Keratinocyte (primary cell): ENCODE results near the gene SRP54. TPM values are rescaled to one million over a fixed set of nuclear protein-coding genes. Genes with fewer than 3 reads are reported as not detected.

ENCODE experiments used
- DNase-seq: peaks from one replicate; pipeline ENCODE4 v3.0.0-alpha.2; 2011; ENCODE audit warnings: low read depth, missing footprints, low spot score
- FAIRE-seq: peaks from 2 replicates; lab custom pipeline; 2011; peaks lifted over from hg19 to GRCh38; lab: Jason Lieb, UNC
- H2AFZ ChIP-seq: 2 replicates; pipeline ENCODE4 v1.6.0; 2012; ENCODE audit warnings: low read length, control low read depth, inconsistent platforms; ENCODE audit not compliant: control insufficient read depth
- H3K27ac ChIP-seq: 2 replicates; pipeline ENCODE4 v1.5.1; 2011; ENCODE audit warnings: low read length; ENCODE audit not compliant: control insufficient read depth, insufficient read depth
- H3K27me3 ChIP-seq: 3 replicates; pipeline ENCODE4 v1.6.0; 2011; ENCODE audit warnings: low read length; ENCODE audit not compliant: control insufficient read depth, insufficient read depth; ENCODE audit errors: extremely low read depth
- H3K36me3 ChIP-seq, 2 experiments: 2 replicates in 1 of 2; 3 replicates in 1 of 2; pipeline ENCODE4 v1.5.1; 2011; ENCODE audit warnings: low read length in 2 of 2, mild to moderate bottlenecking in 1 of 2; ENCODE audit not compliant: control insufficient read depth in 2 of 2, insufficient read depth in 2 of 2; ENCODE audit errors: extremely low read depth in 1 of 2
- H3K4me1 ChIP-seq: 3 replicates; pipeline ENCODE4 v1.5.1; 2011; ENCODE audit warnings: low read length; ENCODE audit not compliant: control insufficient read depth, insufficient read depth; ENCODE audit errors: extremely low read depth
- H3K4me2 ChIP-seq: 3 replicates; pipeline ENCODE4 v1.6.0; 2011; ENCODE audit warnings: low read depth, low read length; ENCODE audit not compliant: control insufficient read depth, insufficient read depth; ENCODE audit errors: extremely low read depth
- H3K4me3 ChIP-seq, 3 experiments: fragments of 200-600 bp in 1 of 3; sonication (generic) in 1 of 3; 2 replicates in 2 of 3; 3 replicates in 1 of 3; pipeline ENCODE4 v1.5.1; 2011 to 2016; ENCODE audit warnings: low read length in 3 of 3, mild to moderate bottlenecking in 3 of 3, control low read depth in 2 of 3, inconsistent platforms in 1 of 3, low read depth in 1 of 3, mixed read lengths in 1 of 3, mixed run types in 1 of 3, moderate library complexity in 1 of 3; ENCODE audit not compliant: control insufficient read depth in 2 of 3, insufficient read depth in 2 of 3; ENCODE audit errors: extremely low read depth in 1 of 3
- H3K79me2 ChIP-seq: 2 replicates; pipeline ENCODE4 v1.6.0; 2012; ENCODE audit warnings: low read length; ENCODE audit not compliant: control insufficient read depth, insufficient read depth
- H3K9ac ChIP-seq: 3 replicates; pipeline ENCODE4 v1.6.0; 2011; ENCODE audit warnings: low read length; ENCODE audit not compliant: control insufficient read depth, insufficient read depth; ENCODE audit errors: extremely low read depth
- H3K9me1 ChIP-seq: 3 replicates; pipeline ENCODE4 v1.6.0; 2011; ENCODE audit warnings: low read length; ENCODE audit not compliant: control insufficient read depth, insufficient read depth; ENCODE audit errors: extremely low read depth
- H3K9me3 ChIP-seq: 2 replicates; pipeline ENCODE4 v1.5.1; 2012; ENCODE audit warnings: low read depth, low read length; ENCODE audit not compliant: control insufficient read depth
- H4K20me1 ChIP-seq: 3 replicates; pipeline ENCODE4 v1.6.0; 2011; ENCODE audit warnings: low read length; ENCODE audit not compliant: control insufficient read depth, insufficient read depth; ENCODE audit errors: extremely low read depth
- EZH2 ChIP-seq: IDR thresholded peaks from one replicate; pipeline ENCODE4 v1.6.1; 2012; ENCODE audit warnings: inconsistent platforms, mild to moderate bottlenecking, low read length, moderate library complexity
- dilution Hi-C: fragments of 300-500 bp; cut with MboI; formaldehyde crosslinking; loops from one replicate; pipeline ENCODE4 v1.7.0; 2020; ENCODE audit warnings: low sequenced_read_pairs; ENCODE audit not compliant: extremely low pct_ligation_motif_present
- polyA plus RNA-seq, 5 experiments: library from polyadenylated mRNA; depleted of rRNA in 3 of 5; stranded (reverse) in 3 of 5; stranded (forward) in 1 of 5; unstranded in 1 of 5; fragments of >200 nt; gene quantifications; 1 replicate in 1 of 5; 2 replicates in 3 of 5; 3 replicates in 1 of 5; pipeline versions ENCODE4 v1.2.1 to v1.2.3, GENCODE V29; 2011 to 2012; ENCODE audit warnings: missing spikeins in 2 of 5, low read depth in 1 of 5, low replicate concordance in 1 of 5
- TF ChIP-seq, protein P1 (sequence below), 3 experiments: IDR thresholded peaks in 1 of 3; conservative IDR thresholded peaks in 1 of 3; optimal IDR thresholded peaks in 1 of 3; 2 replicates in 2 of 3; 3 replicates in 1 of 3; pipeline versions ENCODE3 to v1.5.1; 2011; ENCODE audit warnings: low read length in 3 of 3, mild to moderate bottlenecking in 3 of 3, moderate library complexity in 2 of 3, control low read depth in 1 of 3, inconsistent platforms in 1 of 3; ENCODE audit not compliant: insufficient read depth in 2 of 3; ENCODE audit errors: extremely low read depth in 1 of 3

The SRP54 gene
- polyA plus RNA-seq, 1 donor (not counting 4 experiments of a cell fraction or from before 2014, with no cell fraction given): 41.6 TPM

- Histone ChIP-seq H3K27me3 (no peaks in the 10 kb centered on the region), H3K4me3 (no peak overlapping the region), H4K20me1 (no peaks in the 10 kb centered on the region), H3K9me3 (no peaks in the 10 kb centered on the region), H3K9me1 (no peaks in the 10 kb centered on the region), H3K4me1 (no peaks in the 10 kb centered on the region), H3K9ac (no peak overlapping the region), H3K79me2 (no peaks in the 10 kb centered on the region), H3K4me2 (no peak overlapping the region), H2AFZ (no peak overlapping the region), H3K36me3 (peaks cover 3 to 10% of the 10 kb centered on the region in 2 experiments), H3K27ac (no peak overlapping the region)
- TF ChIP-seq, protein P1, sequence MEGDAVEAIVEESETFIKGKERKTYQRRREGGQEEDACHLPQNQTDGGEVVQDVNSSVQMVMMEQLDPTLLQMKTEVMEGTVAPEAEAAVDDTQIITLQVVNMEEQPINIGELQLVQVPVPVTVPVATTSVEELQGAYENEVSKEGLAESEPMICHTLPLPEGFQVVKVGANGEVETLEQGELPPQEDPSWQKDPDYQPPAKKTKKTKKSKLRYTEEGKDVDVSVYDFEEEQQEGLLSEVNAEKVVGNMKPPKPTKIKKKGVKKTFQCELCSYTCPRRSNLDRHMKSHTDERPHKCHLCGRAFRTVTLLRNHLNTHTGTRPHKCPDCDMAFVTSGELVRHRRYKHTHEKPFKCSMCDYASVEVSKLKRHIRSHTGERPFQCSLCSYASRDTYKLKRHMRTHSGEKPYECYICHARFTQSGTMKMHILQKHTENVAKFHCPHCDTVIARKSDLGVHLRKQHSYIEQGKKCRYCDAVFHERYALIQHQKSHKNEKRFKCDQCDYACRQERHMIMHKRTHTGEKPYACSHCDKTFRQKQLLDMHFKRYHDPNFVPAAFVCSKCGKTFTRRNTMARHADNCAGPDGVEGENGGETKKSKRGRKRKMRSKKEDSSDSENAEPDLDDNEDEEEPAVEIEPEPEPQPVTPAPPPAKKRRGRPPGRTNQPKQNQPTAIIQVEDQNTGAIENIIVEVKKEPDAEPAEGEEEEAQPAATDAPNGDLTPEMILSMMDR (optimal IDR thresholded peaks at IDR 0.05 in 1 of 3, IDR thresholded peaks at IDR 0.05 in 1 of 3, conservative IDR thresholded peaks at IDR 0.05 in 1 of 3; ENCODE audit: extremely low read depth in 1 of 3, insufficient read depth in 2 of 3, low read length in 3 of 3): no peak
- no peak for TF ChIP-seq EZH2
- dilution Hi-C loops: no loop called here
- DNase-seq (no peak), FAIRE-seq (no peak)
Measured at GRCh38 chr14:35068238-35069012, 85.6 kb downstream of the SRP54 start.

DNA sequence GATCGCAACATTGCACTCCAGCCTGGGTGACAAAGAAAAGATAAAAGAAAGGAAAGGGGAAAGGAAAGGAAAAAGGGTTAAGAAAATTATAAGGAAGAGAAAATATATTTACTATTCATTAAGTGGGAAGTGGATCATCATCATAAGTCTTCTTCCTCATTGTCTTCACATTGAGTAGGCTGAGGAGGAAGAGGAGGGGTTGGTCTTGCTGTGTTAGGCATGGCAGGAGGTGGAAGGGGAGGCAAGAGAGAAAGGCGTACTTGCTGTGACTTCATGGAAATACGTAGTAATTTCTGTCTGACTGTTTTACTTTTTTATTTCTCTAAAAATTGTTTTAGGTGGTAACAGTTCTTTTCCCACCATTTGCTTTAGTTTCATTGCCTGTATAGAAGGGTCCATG is 89.4 kb downstream of the SRP54 start:
- H3K4me3 ChIP-seq: no peak overlapping the region
- no peaks in the 10 kb centered on the region for H3K79me2 ChIP-seq
- FAIRE-seq: no peak
- H2AFZ ChIP-seq: no peak overlapping the region
- H3K27ac ChIP-seq: no peak overlapping the region
- H3K9me3 ChIP-seq: no peaks in the 10 kb centered on the region
- no peak overlapping the region for H3K9ac ChIP-seq
- H4K20me1 ChIP-seq: no peaks in the 10 kb centered on the region
- no peaks in the 10 kb centered on the region for H3K27me3 ChIP-seq
- dilution Hi-C loops: no loop called here
- peaks cover 5 to 10% of the 10 kb centered on the region in 2 experiments for H3K36me3 ChIP-seq
- no peak for DNase-seq
- no peaks in the 10 kb centered on the region for H3K9me1 ChIP-seq
- no peaks in the 10 kb centered on the region for H3K4me1 ChIP-seq
- no peak for TF ChIP-seq EZH2
- TF ChIP-seq, protein P1 (optimal IDR thresholded peaks at IDR 0.05 in 1 of 3, IDR thresholded peaks at IDR 0.05 in 1 of 3, conservative IDR thresholded peaks at IDR 0.05 in 1 of 3; ENCODE audit: extremely low read depth in 1 of 3, insufficient read depth in 2 of 3, low read length in 3 of 3): no peak
- no peak overlapping the region for H3K4me2 ChIP-seq
